ENCODE data around the gene PAX6.

GRCh38 chr11:31841435-31841834 lies 30.3 kb upstream of the PAX6 start:
- TF ChIP-seq ARNTL (CRISPR knock-in tag; IDR thresholded peaks at IDR 0.05; ENCODE audit: borderline replicate concordance, low read depth): no peak
- TF ChIP-seq CSRNP3 (CRISPR knock-in tag; IDR thresholded peaks at IDR 0.05): no peak
- TF ChIP-seq PATZ1 (CRISPR knock-in tag; IDR thresholded peaks at IDR 0.05; ENCODE audit: borderline replicate concordance): no peak
- no peak for TF ChIP-seq TCF4 (CRISPR knock-in tag; IDR thresholded peaks at IDR 0.05; ENCODE audit: borderline replicate concordance)
- TF ChIP-seq SNAI2 (CRISPR knock-in tag; IDR thresholded peaks at IDR 0.05): no peak
- TF ChIP-seq ZFP30 (CRISPR knock-in tag; IDR thresholded peaks at IDR 0.05): no peak
- TF ChIP-seq GLIS3 (CRISPR knock-in tag; IDR thresholded peaks at IDR 0.05): no peak
- TF ChIP-seq TOX (CRISPR knock-in tag; IDR thresholded peaks at IDR 0.05; ENCODE audit: borderline replicate concordance): no peak
- TF ChIP-seq CREB5 (CRISPR knock-in tag; IDR thresholded peaks at IDR 0.05; ENCODE audit: low read depth): no peak
- no peak for TF ChIP-seq ESRRG (CRISPR knock-in tag; IDR thresholded peaks at IDR 0.05)
